ENCODE measurements around the gene LRRC27. TPM values are rescaled to one million over a fixed set of nuclear protein-coding genes. Genes with fewer than 3 reads are reported as not detected.

LRRC27 gene
- polyA plus RNA-seq, 3 donors from 2014 or later: 3.8 to 8.5 (median 8.2) TPM

GRCh38 chr10:132306343-132306685 is 25.7 kb upstream of the LRRC27 start:
- Mint-ChIP-seq H3K27me3 (ENCODE audit: low read depth in 3 of 3) (peaks cover 0 to 6% (median 3%) of the 10 kb centered on the region in 3 donors), H3K4me1 (peaks cover 14 to 17% of the 10 kb centered on the region in 2 donors), H3K27ac (peak overlapping the region in 1 of 6 donors; percentile 22), H3K9me3 (no peaks in the 10 kb centered on the region), H3K36me3 (no peaks in the 10 kb centered on the region), H3K4me3 (peak overlapping the region; percentile 56 to 90 (median 85))
- DNase-seq: no peak

- Mint-ChIP-seq H3K9me3 (no peaks in the 10 kb centered on the region), H3K4me1 (peaks cover 14 to 17% of the 10 kb centered on the region in 2 donors), H3K36me3 (no peaks in the 10 kb centered on the region), H3K4me3 (peak overlapping the region; percentile 85 to 92 (median 88)), H3K27me3 (ENCODE audit: low read depth in 3 of 3) (peaks cover 0 to 6% (median 5%) of the 10 kb centered on the region in 3 donors), H3K27ac (peak overlapping the region in 3 of 6 donors; percentile 30 to 85 (median 72))
- DNase-seq: peak in 2 of 3 donors; percentile 23 to 35
Observed at GRCh38 chr10:132306864-132307751, 24.9 kb upstream of the LRRC27 start.

- no peaks in the 10 kb centered on the region for H3K9me3 Mint-ChIP-seq
- H3K4me1 Mint-ChIP-seq: peaks cover 14 to 17% of the 10 kb centered on the region in 2 donors
- DNase-seq: peak; percentile 81 to 87 (median 86)
- H3K27me3 Mint-ChIP-seq (ENCODE audit: low read depth in 3 of 3): peaks cover 2 to 8% (median 6%) of the 10 kb centered on the region in 3 donors
- H3K4me3 Mint-ChIP-seq: peak within 1 kb of the TSS; percentile 85 to 92 (median 88)
- peak within 1 kb of the TSS in 3 of 6 donors; percentile 30 to 85 (median 72) for H3K27ac Mint-ChIP-seq
- no peaks in the 10 kb centered on the region for H3K36me3 Mint-ChIP-seq
Observed at GRCh38 chr10:132307823-132308586, 24.0 kb upstream of the LRRC27 start, which contains the start of gene STK32C. Gene STK32C (minus strand): TSS chr10:132307950. CDS start chr10:132307833, 117 bp downstream.

GRCh38 chr10:132308587-132309470 is 23.2 kb upstream of the LRRC27 start:
- no peak for DNase-seq
- H3K9me3 Mint-ChIP-seq: no peaks in the 10 kb centered on the region
- no peaks in the 10 kb centered on the region for H3K36me3 Mint-ChIP-seq
- peak overlapping the region; percentile 63 to 77 (median 76) for H3K4me3 Mint-ChIP-seq
- H3K27ac Mint-ChIP-seq: no peak overlapping the region
- H3K27me3 Mint-ChIP-seq (ENCODE audit: low read depth in 3 of 3): peaks cover 2 to 9% (median 6%) of the 10 kb centered on the region in 3 donors
- H3K4me1 Mint-ChIP-seq: peaks cover 14 to 17% of the 10 kb centered on the region in 2 donors

GRCh38 chr10:132309471-132309865 is 22.5 kb upstream of the LRRC27 start:
- Mint-ChIP-seq H3K4me1 (peaks cover 14 to 17% of the 10 kb centered on the region in 2 donors), H3K27ac (peak overlapping the region in 1 of 6 donors; percentile 7), H3K4me3 (peak overlapping the region in 4 of 5 donors; percentile 49 to 76 (median 76)), H3K36me3 (peaks cover 0 to 4% (median 0%) of the 10 kb centered on the region in 3 donors), H3K9me3 (peaks cover 0 to 4% (median 0%) of the 10 kb centered on the region in 6 donors), H3K27me3 (ENCODE audit: low read depth in 3 of 3) (peaks cover 2 to 13% (median 6%) of the 10 kb centered on the region in 3 donors)
- no peak for DNase-seq

- peak overlapping the region in 1 of 6 donors; percentile 7 for H3K27ac Mint-ChIP-seq
Observed at GRCh38 chr10:132309879-132310591, 22.0 kb upstream of the LRRC27 start.

GRCh38 chr10:132310701-132311337 is 21.2 kb upstream of the LRRC27 start:
- H3K4me3 Mint-ChIP-seq: peak overlapping the region in 2 of 5 donors; percentile 26 to 28
- H3K4me1 Mint-ChIP-seq: peaks cover 12 to 13% of the 10 kb centered on the region in 2 donors
- no peak for DNase-seq
- H3K27me3 Mint-ChIP-seq (ENCODE audit: low read depth in 3 of 3): peaks cover 2 to 18% (median 6%) of the 10 kb centered on the region in 3 donors
- H3K9me3 Mint-ChIP-seq: peaks cover 0 to 4% (median 0%) of the 10 kb centered on the region in 6 donors
- H3K36me3 Mint-ChIP-seq: peaks cover 0 to 4% (median 0%) of the 10 kb centered on the region in 3 donors
- H3K27ac Mint-ChIP-seq: no peak overlapping the region

More at GRCh38 chr10:132309879-132310591, 22.0 kb upstream of the LRRC27 start:
- Mint-ChIP-seq H3K4me3 (peak overlapping the region; percentile 3 to 76 (median 49)), H3K4me1 (peaks cover 14 to 17% of the 10 kb centered on the region in 2 donors), H3K36me3 (peaks cover 0 to 4% (median 0%) of the 10 kb centered on the region in 3 donors), H3K9me3 (peaks cover 0 to 4% (median 0%) of the 10 kb centered on the region in 6 donors), H3K27me3 (ENCODE audit: low read depth in 3 of 3) (peaks cover 2 to 15% (median 6%) of the 10 kb centered on the region in 3 donors)
- DNase-seq: no peak

GRCh38 chr10:132311338-132311939 is 20.6 kb upstream of the LRRC27 start:
- H3K9me3 Mint-ChIP-seq: peaks cover 0 to 4% (median 0%) of the 10 kb centered on the region in 6 donors
- H3K36me3 Mint-ChIP-seq: peaks cover 0 to 4% (median 0%) of the 10 kb centered on the region in 3 donors
- peak overlapping the region in 1 of 6 donors; percentile 64 for H3K27ac Mint-ChIP-seq
- no peak for DNase-seq
- peaks cover 6 to 7% of the 10 kb centered on the region in 2 donors for H3K4me1 Mint-ChIP-seq
- peaks cover 2 to 18% (median 3%) of the 10 kb centered on the region in 3 donors for H3K27me3 Mint-ChIP-seq (ENCODE audit: low read depth in 3 of 3)
- peak overlapping the region in 1 of 5 donors; percentile 26 for H3K4me3 Mint-ChIP-seq

- Mint-ChIP-seq H3K27me3 (ENCODE audit: low read depth in 3 of 3) (peaks cover 2 to 18% (median 3%) of the 10 kb centered on the region in 3 donors), H3K4me1 (peaks cover 0 to 2% of the 10 kb centered on the region in 2 donors), H3K4me3 (no peak overlapping the region), H3K36me3 (peaks cover 0 to 4% (median 0%) of the 10 kb centered on the region in 3 donors), H3K27ac (no peak overlapping the region), H3K9me3 (peaks cover 0 to 4% (median 0%) of the 10 kb centered on the region in 6 donors)
- no peak for DNase-seq
Observed at GRCh38 chr10:132313305-132313704, 18.7 kb upstream of the LRRC27 start.

GRCh38 chr10:132313865-132314264 is 18.1 kb upstream of the LRRC27 start:
- Mint-ChIP-seq H3K27ac (no peak overlapping the region), H3K27me3 (ENCODE audit: low read depth in 3 of 3) (peaks cover 2 to 18% (median 3%) of the 10 kb centered on the region in 3 donors), H3K4me1 (peaks cover 0 to 2% of the 10 kb centered on the region in 2 donors), H3K9me3 (peaks cover 0 to 4% (median 0%) of the 10 kb centered on the region in 6 donors), H3K36me3 (peaks cover 0 to 4% (median 0%) of the 10 kb centered on the region in 3 donors), H3K4me3 (no peak overlapping the region)
- no peak for DNase-seq

GRCh38 chr10:132314336-132314735 is 17.7 kb upstream of the LRRC27 start:
- H3K9me3 Mint-ChIP-seq: peaks cover 0 to 4% (median 0%) of the 10 kb centered on the region in 6 donors
- peaks cover 0 to 16% (median 2%) of the 10 kb centered on the region in 3 donors for H3K27me3 Mint-ChIP-seq (ENCODE audit: low read depth in 3 of 3)
- no peak overlapping the region for H3K4me3 Mint-ChIP-seq
- H3K4me1 Mint-ChIP-seq: no peaks in the 10 kb centered on the region
- no peak overlapping the region for H3K27ac Mint-ChIP-seq
- peaks cover 0 to 4% (median 0%) of the 10 kb centered on the region in 3 donors for H3K36me3 Mint-ChIP-seq
- no peak for DNase-seq
